Body of pancreas (tissue), 4 donors: Measurements from ENCODE around the gene TRPM3.

Experiments used
- POLR2A ChIP-seq, 3 donors: fragments of 450-650 bp; IDR thresholded peaks; one replicate each; pipeline ENCODE4 v1.6.1; 2016; ENCODE audit warnings: antibody characterized with exemption in 3 of 3, mild to moderate bottlenecking in 2 of 3
- TF ChIP-seq, protein P1 (sequence below), 7 experiments: fragments of 450-650 bp in 4 of 7; fragments of 200-600 bp in 3 of 7; sonication (generic) in 3 of 7; IDR thresholded peaks; one replicate each; pipeline ENCODE4 v1.5.1; 2016 to 2019; ENCODE audit warnings: antibody characterized with exemption in 7 of 7

- no peak for TF ChIP-seq POLR2A (IDR thresholded peaks at IDR 0.05)
- TF ChIP-seq, protein P1, sequence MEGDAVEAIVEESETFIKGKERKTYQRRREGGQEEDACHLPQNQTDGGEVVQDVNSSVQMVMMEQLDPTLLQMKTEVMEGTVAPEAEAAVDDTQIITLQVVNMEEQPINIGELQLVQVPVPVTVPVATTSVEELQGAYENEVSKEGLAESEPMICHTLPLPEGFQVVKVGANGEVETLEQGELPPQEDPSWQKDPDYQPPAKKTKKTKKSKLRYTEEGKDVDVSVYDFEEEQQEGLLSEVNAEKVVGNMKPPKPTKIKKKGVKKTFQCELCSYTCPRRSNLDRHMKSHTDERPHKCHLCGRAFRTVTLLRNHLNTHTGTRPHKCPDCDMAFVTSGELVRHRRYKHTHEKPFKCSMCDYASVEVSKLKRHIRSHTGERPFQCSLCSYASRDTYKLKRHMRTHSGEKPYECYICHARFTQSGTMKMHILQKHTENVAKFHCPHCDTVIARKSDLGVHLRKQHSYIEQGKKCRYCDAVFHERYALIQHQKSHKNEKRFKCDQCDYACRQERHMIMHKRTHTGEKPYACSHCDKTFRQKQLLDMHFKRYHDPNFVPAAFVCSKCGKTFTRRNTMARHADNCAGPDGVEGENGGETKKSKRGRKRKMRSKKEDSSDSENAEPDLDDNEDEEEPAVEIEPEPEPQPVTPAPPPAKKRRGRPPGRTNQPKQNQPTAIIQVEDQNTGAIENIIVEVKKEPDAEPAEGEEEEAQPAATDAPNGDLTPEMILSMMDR (IDR thresholded peaks at IDR 0.05): no peak
Observed at GRCh38 chr9:70816891-70817290, 304.5 kb downstream of the TRPM3 start.
